Glutamatergic neuron (in vitro differentiated cells): ENCODE results near the gene OGFR. TPM values are rescaled to one million over a fixed set of nuclear protein-coding genes. Genes with fewer than 3 reads are reported as not detected.
A peak's percentile ranks its signal among the peaks of the same experiment; 100 is the strongest.

Experiments
- DNase-seq: peaks from one replicate; pipeline ENCODE4 v3.0.0; 2022
- H3K27ac Mint-ChIP-seq: one replicate; pipeline ENCODE4 v1.8.0; 2020; ENCODE audit warnings: mild to moderate bottlenecking, mixed read lengths, inconsistent platforms; ENCODE audit not compliant: unreplicated experiment
- H3K27me3 Mint-ChIP-seq: one replicate; pipeline ENCODE4 v1.8.0; 2020; ENCODE audit warnings: mild to moderate bottlenecking, moderate library complexity, mixed read lengths, inconsistent platforms; ENCODE audit not compliant: unreplicated experiment
- H3K36me3 Mint-ChIP-seq: one replicate; pipeline ENCODE4 v1.8.0; 2020; ENCODE audit warnings: mild to moderate bottlenecking, mixed read lengths, inconsistent platforms; ENCODE audit not compliant: unreplicated experiment
- H3K4me1 Mint-ChIP-seq: one replicate; pipeline ENCODE4 v1.8.0; 2020; ENCODE audit warnings: mild to moderate bottlenecking, low read depth, mixed read lengths, inconsistent platforms; ENCODE audit not compliant: unreplicated experiment
- H3K4me3 Mint-ChIP-seq: one replicate; pipeline ENCODE4 v1.8.0; 2020; ENCODE audit warnings: mild to moderate bottlenecking, mixed read lengths, inconsistent platforms; ENCODE audit not compliant: unreplicated experiment
- H3K9me3 Mint-ChIP-seq: one replicate; pipeline ENCODE4 v1.8.0; 2020; ENCODE audit warnings: mild to moderate bottlenecking, moderate library complexity, mixed read lengths, inconsistent platforms; ENCODE audit not compliant: unreplicated experiment
- total RNA-seq: library from RNA; stranded (reverse); fragmentation: NEBNext Ultra II Directional; extraction: Animal tissue kit (Norgen Biotek cat#: 25700); gene quantifications from one replicate; pipeline ENCODE4 v1.2.1, GENCODE V29; 2021; ENCODE audit not compliant: unreplicated experiment
- TF ChIP-seq, protein P1 (sequence below): fragments of 200-600 bp; sonication (generic); IDR thresholded peaks from one replicate; pipeline ENCODE4 v1.5.0; 2021; ENCODE audit not compliant: partially characterized antibody, unreplicated experiment

OGFR gene
- total RNA-seq, 1 donor from 2014 or later, result 70.5 TPM

DNA sequence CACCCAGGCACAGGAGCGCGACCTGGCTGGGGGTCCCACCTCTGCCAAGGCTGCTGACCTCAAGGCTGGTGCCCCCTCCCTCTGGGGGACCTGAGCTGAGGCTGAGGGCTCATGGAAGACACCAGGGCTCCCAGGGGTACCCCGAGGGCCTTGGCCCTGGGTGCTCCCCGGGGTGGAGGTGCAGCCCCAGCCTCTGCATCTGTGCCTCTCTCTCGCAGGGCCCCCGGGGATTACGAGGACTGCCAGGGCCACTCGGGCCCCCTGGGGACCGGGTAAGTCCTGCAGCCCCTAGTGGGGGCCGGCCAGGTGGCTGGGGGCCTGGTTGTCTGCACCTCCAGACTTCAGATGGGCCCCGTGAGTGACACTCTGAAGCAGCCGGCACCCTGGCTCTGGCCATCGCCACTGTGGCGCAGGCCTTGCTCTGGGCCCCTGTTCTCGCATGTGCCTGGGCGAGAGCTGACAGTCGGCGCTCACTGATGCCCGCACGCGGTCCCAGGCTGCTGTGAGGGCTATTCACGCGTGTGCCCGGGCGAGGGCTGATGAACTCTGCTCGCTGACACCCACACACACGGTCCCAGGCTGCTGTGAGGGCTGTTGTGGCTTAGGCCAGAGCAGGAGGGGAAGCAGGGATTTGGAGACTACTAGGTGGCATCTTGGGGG, 21.5 kb downstream of the OGFR start:
- H3K27ac Mint-ChIP-seq, result no peak overlapping the region
- peaks cover 9% of the 10 kb centered on the region for H3K4me1 Mint-ChIP-seq
- TF ChIP-seq, protein P1, sequence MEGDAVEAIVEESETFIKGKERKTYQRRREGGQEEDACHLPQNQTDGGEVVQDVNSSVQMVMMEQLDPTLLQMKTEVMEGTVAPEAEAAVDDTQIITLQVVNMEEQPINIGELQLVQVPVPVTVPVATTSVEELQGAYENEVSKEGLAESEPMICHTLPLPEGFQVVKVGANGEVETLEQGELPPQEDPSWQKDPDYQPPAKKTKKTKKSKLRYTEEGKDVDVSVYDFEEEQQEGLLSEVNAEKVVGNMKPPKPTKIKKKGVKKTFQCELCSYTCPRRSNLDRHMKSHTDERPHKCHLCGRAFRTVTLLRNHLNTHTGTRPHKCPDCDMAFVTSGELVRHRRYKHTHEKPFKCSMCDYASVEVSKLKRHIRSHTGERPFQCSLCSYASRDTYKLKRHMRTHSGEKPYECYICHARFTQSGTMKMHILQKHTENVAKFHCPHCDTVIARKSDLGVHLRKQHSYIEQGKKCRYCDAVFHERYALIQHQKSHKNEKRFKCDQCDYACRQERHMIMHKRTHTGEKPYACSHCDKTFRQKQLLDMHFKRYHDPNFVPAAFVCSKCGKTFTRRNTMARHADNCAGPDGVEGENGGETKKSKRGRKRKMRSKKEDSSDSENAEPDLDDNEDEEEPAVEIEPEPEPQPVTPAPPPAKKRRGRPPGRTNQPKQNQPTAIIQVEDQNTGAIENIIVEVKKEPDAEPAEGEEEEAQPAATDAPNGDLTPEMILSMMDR, result no peak
- H3K36me3 Mint-ChIP-seq, result no peaks in the 10 kb centered on the region
- DNase-seq, result no peak
- no peak overlapping the region for H3K4me3 Mint-ChIP-seq
- H3K27me3 Mint-ChIP-seq, result peaks cover 5% of the 10 kb centered on the region
- peaks cover 3% of the 10 kb centered on the region for H3K9me3 Mint-ChIP-seq

DNA sequence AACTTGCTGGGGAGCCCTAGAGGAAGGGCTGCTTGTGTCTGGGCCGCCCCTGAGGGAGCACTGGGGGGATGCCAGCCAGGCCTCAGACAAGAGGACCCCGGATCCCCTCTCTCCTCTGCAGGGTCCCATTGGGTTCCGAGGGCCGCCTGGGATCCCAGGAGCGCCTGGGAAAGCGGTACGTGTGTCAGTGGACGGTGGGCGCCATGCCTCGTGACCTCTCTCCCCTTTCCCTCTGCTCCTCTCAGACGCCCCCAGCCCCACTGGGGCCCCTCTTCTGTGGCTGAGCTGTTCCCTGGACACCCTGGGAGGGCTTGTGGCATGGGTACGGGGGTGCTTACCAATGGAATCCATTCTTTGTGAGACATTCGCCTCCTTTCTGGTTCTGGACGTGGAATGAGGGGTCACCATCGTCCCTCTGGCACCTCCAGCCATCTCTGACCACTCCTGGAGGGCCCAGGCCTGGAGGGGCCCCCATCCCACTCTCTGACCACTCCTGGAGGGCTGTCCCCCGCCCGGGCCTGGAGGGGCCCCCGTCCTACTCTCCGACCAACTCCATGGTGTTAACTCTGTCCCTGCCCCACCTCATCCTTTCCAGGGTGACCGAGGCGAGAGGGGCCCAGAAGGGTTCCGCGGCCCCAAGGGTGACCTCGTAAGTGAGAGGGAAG, 22.1 kb downstream of the OGFR start:
- Mint-ChIP-seq H3K4me1 (peaks cover 11% of the 10 kb centered on the region), H3K36me3 (no peaks in the 10 kb centered on the region), H3K9me3 (peaks cover 3% of the 10 kb centered on the region), H3K27me3 (peaks cover 5% of the 10 kb centered on the region), H3K4me3 (no peak overlapping the region), H3K27ac (no peak overlapping the region)
- DNase-seq, result no peak
- TF ChIP-seq, protein P1, result no peak

DNA sequence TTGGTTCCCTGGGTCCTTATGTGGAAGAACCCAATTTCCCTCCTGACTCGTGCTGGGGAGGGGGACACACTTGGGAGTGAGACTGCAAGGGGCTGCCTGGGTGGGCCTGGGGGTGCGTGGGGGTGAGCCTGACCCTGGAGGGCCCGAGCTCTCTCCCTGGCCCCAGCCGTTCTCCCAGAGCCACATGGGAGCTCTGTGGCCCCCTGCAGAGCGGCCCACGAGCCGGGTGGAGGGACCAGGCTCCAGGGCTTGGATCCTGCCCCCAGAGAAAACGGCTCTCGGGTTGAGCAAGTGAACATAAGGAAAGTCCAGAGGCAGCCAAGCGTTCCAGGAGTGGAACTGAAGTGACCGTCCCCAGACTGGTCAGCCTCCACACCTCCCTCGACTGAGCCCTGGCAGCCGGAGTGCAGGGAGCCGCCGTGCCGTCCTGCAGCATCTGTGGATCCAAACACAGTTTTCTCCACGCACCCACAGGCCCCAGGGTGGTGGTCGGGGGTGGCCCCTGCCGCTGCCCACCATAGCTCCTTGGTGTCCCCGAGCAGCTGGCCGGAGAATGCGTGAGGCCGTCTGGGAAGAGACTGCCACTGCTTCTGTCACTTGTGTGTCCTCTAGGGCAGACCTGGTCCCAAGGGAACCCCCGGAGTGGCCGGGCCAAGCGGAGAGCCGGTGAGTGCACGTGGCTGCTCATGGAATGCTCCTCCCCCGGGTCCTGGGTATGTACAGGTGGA, 22.8 kb downstream of the OGFR start:
- Mint-ChIP-seq H3K4me1 (peaks cover 17% of the 10 kb centered on the region), H3K9me3 (peaks cover 3% of the 10 kb centered on the region), H3K27me3 (peaks cover 5% of the 10 kb centered on the region), H3K4me3 (no peak overlapping the region), H3K27ac (no peak overlapping the region), H3K36me3 (no peaks in the 10 kb centered on the region)
- TF ChIP-seq, protein P1, result no peak
- DNase-seq, result peak; percentile 53

DNA sequence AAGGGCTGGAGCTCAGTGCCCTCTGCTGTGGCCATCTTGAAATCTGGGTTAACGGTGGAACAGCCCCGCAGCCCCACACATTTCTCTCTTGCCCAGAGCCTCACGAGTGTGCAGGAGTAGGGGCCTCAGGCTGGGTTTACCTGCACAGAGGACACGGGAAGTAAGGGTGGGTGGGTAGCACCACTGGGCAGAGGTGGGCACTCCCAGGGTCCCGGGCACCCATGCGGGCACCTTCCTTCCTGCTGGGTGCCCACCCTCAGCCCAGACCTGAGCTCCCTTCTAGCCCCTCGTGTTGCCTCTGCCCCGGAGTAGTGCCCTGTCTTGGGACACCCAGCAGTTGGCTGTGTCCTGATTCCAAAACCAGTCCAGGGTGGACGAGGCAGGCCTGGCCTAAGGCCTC, 23.4 kb downstream of the OGFR start:
- DNase-seq, result no peak
- H3K36me3 Mint-ChIP-seq, result no peaks in the 10 kb centered on the region
- H3K9me3 Mint-ChIP-seq, result peaks cover 1% of the 10 kb centered on the region
- peaks cover 19% of the 10 kb centered on the region for H3K4me1 Mint-ChIP-seq
- H3K27ac Mint-ChIP-seq, result no peak overlapping the region
- H3K27me3 Mint-ChIP-seq, result peaks cover 5% of the 10 kb centered on the region
- TF ChIP-seq, protein P1, result no peak
- H3K4me3 Mint-ChIP-seq, result no peak overlapping the region
